GM23248 (cell line): ENCODE measurements around the gene PSMD2. TPM values are rescaled to one million over a fixed set of nuclear protein-coding genes. Genes with fewer than 3 reads are reported as not detected.
A peak's percentile ranks its signal among the peaks of the same experiment; 100 is the strongest.
"Not testable (repeated sequence)": the region's sequence is repeated elsewhere in the genome, so short reads cannot be mapped to it uniquely, and the experiment has no call there.

ENCODE experiments used
- DNase-seq: peaks from one replicate; pipeline ENCODE4 v3.0.0-alpha.2; 2015
- H2AFZ ChIP-seq: fragments of 200-600 bp; sonication (generic); 2 replicates; pipeline ENCODE4 v1.6.1; 2016; ENCODE audit warnings: antibody characterized with exemption
- H3F3A ChIP-seq: fragments of 200-600 bp; sonication (generic); 2 replicates; pipeline ENCODE4 v1.6.1; 2016; ENCODE audit warnings: mild to moderate bottlenecking, antibody characterized with exemption, mixed run types; ENCODE audit not compliant: insufficient read depth
- H3K27ac ChIP-seq: fragments of 200-600 bp; sonication (generic); 2 replicates; pipeline ENCODE4 v1.5.1; 2016; ENCODE audit warnings: mild to moderate bottlenecking
- H3K27me3 ChIP-seq: fragments of 200-600 bp; sonication (generic); replicated peaks from 2 replicates; pipeline ENCODE4 v1.6.1; 2016; ENCODE audit warnings: mild to moderate bottlenecking; ENCODE audit not compliant: insufficient read depth
- H3K36me3 ChIP-seq: fragments of 200-600 bp; sonication (generic); 2 replicates; pipeline ENCODE4 v1.6.1; 2016; ENCODE audit warnings: low read depth, mild to moderate bottlenecking
- H3K4me1 ChIP-seq: fragments of 200-600 bp; sonication (generic); 2 replicates; pipeline ENCODE4 v1.6.1; 2016; ENCODE audit warnings: mild to moderate bottlenecking; ENCODE audit not compliant: insufficient read depth
- H3K4me2 ChIP-seq: fragments of 200-600 bp; sonication (generic); one replicate; pipeline ENCODE4 v1.6.1; 2016; ENCODE audit warnings: mild to moderate bottlenecking; ENCODE audit not compliant: unreplicated experiment
- H3K4me3 ChIP-seq: fragments of 200-600 bp; sonication (generic); 2 replicates; pipeline ENCODE4 v1.5.1; 2016; ENCODE audit warnings: mild to moderate bottlenecking
- H3K79me2 ChIP-seq: fragments of 200-600 bp; sonication (generic); 2 replicates; pipeline ENCODE4 v1.6.1; 2016; ENCODE audit warnings: mild to moderate bottlenecking; ENCODE audit not compliant: insufficient read depth
- H3K9ac ChIP-seq: fragments of 200-600 bp; sonication (generic); 2 replicates; pipeline ENCODE4 v1.6.1; 2016; ENCODE audit warnings: mild to moderate bottlenecking
- H3K9me2 ChIP-seq: fragments of 200-600 bp; sonication (generic); 2 replicates; pipeline ENCODE4 v1.6.1; 2016; ENCODE audit warnings: mixed run types, mild to moderate bottlenecking, moderate library complexity; ENCODE audit not compliant: insufficient read depth
- H3K9me3 ChIP-seq: fragments of 200-600 bp; sonication (generic); one replicate; pipeline ENCODE4 v1.6.1; 2017; ENCODE audit warnings: low read depth
- H4K20me1 ChIP-seq: fragments of 200-600 bp; sonication (generic); 2 replicates; pipeline ENCODE4 v1.6.0; 2016; ENCODE audit not compliant: insufficient read depth
- EZH2 ChIP-seq: fragments of 200-600 bp; sonication (generic); IDR thresholded peaks from 2 replicates; pipeline ENCODE4 v1.6.1; 2018; ENCODE audit warnings: antibody characterized with exemption, mild to moderate bottlenecking; ENCODE audit not compliant: insufficient read depth, poor library complexity, severe bottlenecking
- EZH2phosphoT487 ChIP-seq: fragments of 200-600 bp; sonication (generic); IDR thresholded peaks from 2 replicates; pipeline ENCODE4 v1.6.1; 2018; ENCODE audit warnings: antibody characterized with exemption, moderate library complexity, mild to moderate bottlenecking, low read depth; ENCODE audit not compliant: insufficient read depth
- WGBS, 2 experiments: methylation state at CpG; one replicate each; pipeline ENCODE4 v1.1.6; 2015 to 2017; ENCODE audit warnings: low lambda C conversion rate in 2 of 2, low coverage in 1 of 2; ENCODE audit errors: missing lambda C conversion rate in 2 of 2; 5-methylcytosine and 5-hydroxymethylcytosine counted together
- in situ Hi-C: fragments of 300-500 bp; cut with MboI; formaldehyde crosslinking; loops from 2 replicates; pipeline ENCODE4 v1.15.0; 2020
- polyA plus RNA-seq: library from polyadenylated mRNA; unstranded; fragments of >200 nt; fragmentation: Nextera tagmentation; extraction: Ambion mirVana; gene quantifications from 2 replicates; pipeline ENCODE4 v1.2.1, GENCODE V29; 2016
- total RNA-seq: library from RNA; depleted of rRNA; stranded (reverse); fragments of >200 nt; shearing (Covaris generic); gene quantifications from 2 replicates; pipeline ENCODE4 v1.2.3, GENCODE V29; 2014

The PSMD2 gene
- total and polyA plus RNA-seq, 2 experiments from 2014 or later, result 513 to 602 TPM

GRCh38 chr3:184261854-184262763 is 36.9 kb upstream of the PSMD2 start:
- Histone ChIP-seq H3K9me2 (no peaks in the 10 kb centered on the region), H3F3A (peaks cover 6% of the 10 kb centered on the region; the same call in 1 of the 2 replicates), H3K4me2 (peak overlapping the region; percentile 70), H3K27ac (no peak overlapping the region), H4K20me1 (no peaks in the 10 kb centered on the region), H3K4me1 (0 out of 2 replicates have a peak, but pooled peaks cover 2% of the 10 kb centered on the region), H3K4me3 (peak overlapping the region; percentile 72), H3K79me2 (no peaks in the 10 kb centered on the region), H3K36me3 (no peaks in the 10 kb centered on the region), H3K9me3 (no peaks in the 10 kb centered on the region), H2AFZ (peak overlapping the region; percentile 69), H3K27me3 (0 out of 2 replicates have a peak, but pooled peaks cover 4% of the 10 kb centered on the region), H3K9ac (no peak overlapping the region)
- in situ Hi-C loops, result no loop called here
- 3 to 7% methylated on average over 49 to 51 of the region's 66 CpGs for WGBS, 2 experiments
- no peak for TF ChIP-seq EZH2
- TF ChIP-seq EZH2phosphoT487, result no peak
- DNase-seq, result peak; percentile 56

DNA sequence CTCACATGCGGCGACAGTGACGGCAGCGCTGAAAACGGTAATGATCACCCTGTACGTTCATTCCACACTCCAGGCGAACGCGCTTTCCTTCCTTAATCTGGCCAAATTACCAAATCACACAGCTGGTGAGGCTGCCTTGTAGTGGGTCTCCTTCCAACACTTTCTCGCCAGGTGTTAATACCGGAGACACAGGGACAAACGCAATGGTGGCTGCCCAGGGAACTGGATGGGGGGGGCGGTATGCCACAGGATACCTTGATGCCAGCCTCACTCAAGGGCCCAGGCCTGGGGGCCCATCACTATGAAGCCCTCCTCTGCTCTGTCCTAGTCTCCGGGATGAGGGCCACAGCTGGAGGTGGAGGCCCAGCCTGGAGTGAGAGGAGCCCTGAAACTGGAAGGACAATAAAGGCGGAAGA is 36.3 kb upstream of the PSMD2 start:
- no peaks in the 10 kb centered on the region for H3K79me2 ChIP-seq
- no peak overlapping the region for H3K9ac ChIP-seq
- peak overlapping the region; percentile 72; the same call in 1 of the 2 replicates for H3K4me3 ChIP-seq
- H2AFZ ChIP-seq, result no peak overlapping the region
- H4K20me1 ChIP-seq, result no peaks in the 10 kb centered on the region
- H3K4me1 ChIP-seq, result 0 out of 2 replicates have a peak, but pooled peaks cover 2% of the 10 kb centered on the region
- TF ChIP-seq EZH2 (no peak), EZH2phosphoT487 (no peak)
- peak overlapping the region; percentile 70 for H3K4me2 ChIP-seq
- no peaks in the 10 kb centered on the region for H3K9me3 ChIP-seq
- no peak for DNase-seq
- H3K9me2 ChIP-seq, result no peaks in the 10 kb centered on the region
- WGBS, 2 experiments, result 13 to 15% methylated on average over 15 of the region's 15 CpGs
- no peaks in the 10 kb centered on the region for H3K36me3 ChIP-seq
- H3F3A ChIP-seq, result peaks cover 6% of the 10 kb centered on the region; the same call in 1 of the 2 replicates
- H3K27ac ChIP-seq, result no peak overlapping the region
- in situ Hi-C loops, result no loop called here
- 0 out of 2 replicates have a peak, but pooled peaks cover 4% of the 10 kb centered on the region for H3K27me3 ChIP-seq

GRCh38 chr3:184267249-184267648 is 31.8 kb upstream of the PSMD2 start:
- H3K9me2 ChIP-seq, H3F3A ChIP-seq, H4K20me1 ChIP-seq, H3K36me3 ChIP-seq, H3K9ac ChIP-seq, H3K27ac ChIP-seq, H3K4me3 ChIP-seq, H3K4me1 ChIP-seq, H3K4me2 ChIP-seq, H3K27me3 ChIP-seq, H3K79me2 ChIP-seq, DNase-seq, H2AFZ ChIP-seq, H3K9me3 ChIP-seq, in situ Hi-C loops: not testable (repeated sequence)
- WGBS, 2 experiments, result 38 to 45% methylated on average over 1 of the region's 1 CpG

- in situ Hi-C loops, result no loop called here
- Histone ChIP-seq H3K4me3 (no peak overlapping the region), H3K79me2 (no peaks in the 10 kb centered on the region), H3K4me1 (no peaks in the 10 kb centered on the region), H3K27me3 (peaks cover 4% of the 10 kb centered on the region; the same call in 1 of the 2 replicates), H3K4me2 (no peak overlapping the region), H3K9ac (no peak overlapping the region), H3K9me2 (no peaks in the 10 kb centered on the region), H4K20me1 (no peaks in the 10 kb centered on the region), H2AFZ (no peak overlapping the region), H3K9me3 (no peaks in the 10 kb centered on the region), H3K27ac (no peak overlapping the region), H3K36me3 (no peaks in the 10 kb centered on the region), H3F3A (no peaks in the 10 kb centered on the region)
- 27% methylated on average over 1 of the region's 1 CpG; no CpG with 5 or more reads in 1 of the 2 experiments for WGBS, 2 experiments
- TF ChIP-seq EZH2 (no peak), EZH2phosphoT487 (no peak)
- no peak for DNase-seq
Measured at GRCh38 chr3:184272269-184272668, 26.8 kb upstream of the PSMD2 start.
